Measurements from ENCODE around the gene MED16.
A peak's percentile ranks its signal among the peaks of the same experiment; 100 is the strongest.
"Not testable (repeated sequence)": the region's sequence is repeated elsewhere in the genome, so short reads cannot be mapped to it uniquely, and the experiment has no call there.

The MED16 gene

GRCh38 chr19:823565-824121, 69.3 kb downstream of the MED16 start:
- Mint-ChIP-seq H3K4me1 (ENCODE audit: low read depth) (peaks cover 39% of the 10 kb centered on the region), H3K36me3 (ENCODE audit: low read depth) (no peaks in the 10 kb centered on the region), H3K9me3 (no peaks in the 10 kb centered on the region), H3K27ac (peak overlapping the region; percentile 84), H3K4me3 (peak overlapping the region; percentile 21), H3K27me3 (peaks cover 12% of the 10 kb centered on the region)
- intact Hi-C loops (cut with micrococcal nuclease) = no loop called here

- no peaks in the 10 kb centered on the region for H3K9me3 Mint-ChIP-seq
- H3K27ac Mint-ChIP-seq = peak within 1 kb of the TSS; percentile 32
- H3K36me3 Mint-ChIP-seq (ENCODE audit: low read depth) = no peaks in the 10 kb centered on the region
- intact Hi-C loops (cut with micrococcal nuclease) = no loop called here
- peak within 1 kb of the TSS; percentile 73 for H3K4me3 Mint-ChIP-seq
- H3K4me1 Mint-ChIP-seq (ENCODE audit: low read depth) = peaks cover 25% of the 10 kb centered on the region
- H3K27me3 Mint-ChIP-seq = peaks cover 11% of the 10 kb centered on the region
These were observed 71.0 kb downstream of the MED16 start, which contains the start of gene PLPPR3 for GRCh38 chr19:821825-822503. TSS of gene PLPPR3 (minus strand) at chr19:821955. CDS start at chr19:821559, 396 bp downstream.

- Mint-ChIP-seq H3K27me3 (peaks cover 11% of the 10 kb centered on the region), H3K27ac (peak overlapping the region; percentile 32), H3K36me3 (ENCODE audit: low read depth) (no peaks in the 10 kb centered on the region), H3K9me3 (peaks cover 6% of the 10 kb centered on the region), H3K4me3 (peak overlapping the region; percentile 73), H3K4me1 (ENCODE audit: low read depth) (peaks cover 32% of the 10 kb centered on the region)
- intact Hi-C loops (cut with micrococcal nuclease) = no loop called here
These were observed 71.7 kb downstream of the MED16 start for GRCh38 chr19:821231-821824.

GRCh38 chr19:820212-820611, 72.8 kb downstream of the MED16 start:
- intact Hi-C loops (cut with micrococcal nuclease); H3K36me3 Mint-ChIP-seq (ENCODE audit: low read depth); H3K4me3 Mint-ChIP-seq; H3K27ac Mint-ChIP-seq: not testable (repeated sequence)
- peaks cover 11% of the 10 kb centered on the region for H3K9me3 Mint-ChIP-seq
- peaks cover 11% of the 10 kb centered on the region for H3K27me3 Mint-ChIP-seq
- H3K4me1 Mint-ChIP-seq (ENCODE audit: low read depth) = peaks cover 32% of the 10 kb centered on the region
